Lung microvascular endothelial cell (primary cell): Measurements from ENCODE around the gene FAM149B1. TPM values are rescaled to one million over a fixed set of nuclear protein-coding genes. Genes with fewer than 3 reads are reported as not detected.
"Not testable (repeated sequence)": the region's sequence is repeated elsewhere in the genome, so short reads cannot be mapped to it uniquely, and the experiment has no call there.

Experiments
- DNase-seq, 2 donors: peaks; one replicate each; pipeline versions ENCODE4 v3.0.0 to v3.0.0-alpha.2; 2010; ENCODE audit warnings: low read depth in 2 of 2
- total RNA-seq: library from RNA; depleted of rRNA; stranded (reverse); fragments of >200 nt; gene quantifications from 2 replicates; pipeline ENCODE4 v1.2.1, GENCODE V29; 2014

The FAM149B1 gene
- total RNA-seq, 1 donor from 2014 or later, result 26.8 TPM

DNA sequence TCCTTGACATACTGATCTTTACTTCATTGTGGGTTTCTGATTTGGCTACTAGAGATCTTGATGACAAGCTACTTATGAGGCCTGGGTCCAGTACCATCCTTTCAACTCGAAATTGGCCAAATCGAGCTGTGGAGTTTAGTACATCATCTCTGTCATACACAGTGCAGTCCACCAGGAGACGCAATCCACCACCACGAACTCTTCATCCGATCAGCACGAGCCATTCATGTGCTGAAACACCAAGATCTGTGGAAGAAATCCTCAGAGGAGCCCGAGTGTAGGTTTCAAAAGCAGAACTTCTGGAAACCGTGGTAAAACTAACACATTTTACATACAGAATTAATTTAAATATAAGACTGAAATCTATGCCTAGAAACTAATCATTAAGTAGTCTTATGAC, 65.0 kb downstream of the FAM149B1 start:
- DNase-seq, result peak; percentile 8 to 9

DNA sequence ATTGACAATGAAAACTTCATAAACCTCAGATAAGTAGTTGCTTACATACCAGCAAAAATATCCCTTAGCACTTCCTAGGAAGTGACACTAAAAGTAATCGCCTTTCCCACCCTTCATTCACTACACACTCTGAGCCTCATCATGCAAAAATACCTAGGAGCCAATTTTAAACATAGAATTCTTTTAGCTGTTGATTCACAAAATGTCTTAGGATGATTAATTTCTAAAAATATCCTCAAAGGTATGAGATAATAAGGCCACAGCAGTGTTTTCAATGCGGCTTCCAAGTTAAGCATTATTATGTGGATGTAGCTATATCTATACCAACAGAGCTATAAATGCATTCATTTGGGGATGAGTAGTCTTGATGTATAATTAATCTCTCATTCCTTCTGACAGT, 66.0 kb downstream of the FAM149B1 start:
- DNase-seq, result no peak

DNA sequence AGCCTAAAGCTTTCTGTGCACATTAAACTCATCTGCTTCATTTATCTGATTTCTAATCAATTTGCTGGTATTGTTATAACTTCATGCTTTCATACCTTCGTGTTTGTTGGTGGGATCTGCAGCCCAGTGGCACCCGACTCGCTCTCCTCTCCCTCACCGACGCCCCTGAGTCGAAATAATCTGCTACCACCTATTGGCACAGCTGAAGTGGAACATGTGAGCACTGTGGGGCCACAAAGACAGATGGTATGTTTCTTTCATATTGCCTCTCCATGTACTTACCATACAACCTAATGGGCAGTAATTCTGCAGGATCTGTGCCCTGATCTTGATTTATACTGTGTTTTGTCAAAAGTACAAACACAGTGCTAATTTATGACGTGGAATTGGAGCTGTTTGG, 66.8 kb downstream of the FAM149B1 start:
- no peak for DNase-seq

DNA sequence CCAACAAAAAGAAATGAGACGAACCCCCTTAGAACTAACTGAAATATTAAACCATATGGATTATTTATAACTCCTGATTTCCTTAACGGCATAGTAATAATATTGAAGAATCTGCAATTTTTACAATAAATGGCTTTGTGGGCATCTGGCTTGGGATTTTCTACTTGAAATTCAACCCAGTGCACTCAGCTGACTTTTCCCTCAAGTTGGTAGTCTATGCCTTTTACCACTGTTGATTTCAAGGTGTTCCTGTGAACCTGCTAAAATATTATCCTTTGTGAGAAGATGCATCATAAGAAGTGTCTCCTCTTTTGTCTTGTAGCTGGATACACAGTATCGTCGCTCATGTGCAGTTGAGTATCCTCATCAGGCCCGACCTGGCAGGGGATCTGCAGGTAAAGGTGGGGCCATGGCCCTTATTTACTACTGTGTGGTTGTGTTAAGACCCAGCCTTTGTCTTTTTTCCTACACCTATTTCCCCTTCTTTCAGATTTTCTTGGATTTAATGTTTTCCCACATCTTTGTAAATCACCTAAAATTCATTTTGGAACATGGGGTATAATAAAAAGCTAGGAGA, 71.2 kb downstream of the FAM149B1 start:
- DNase-seq, result no peak

DNA sequence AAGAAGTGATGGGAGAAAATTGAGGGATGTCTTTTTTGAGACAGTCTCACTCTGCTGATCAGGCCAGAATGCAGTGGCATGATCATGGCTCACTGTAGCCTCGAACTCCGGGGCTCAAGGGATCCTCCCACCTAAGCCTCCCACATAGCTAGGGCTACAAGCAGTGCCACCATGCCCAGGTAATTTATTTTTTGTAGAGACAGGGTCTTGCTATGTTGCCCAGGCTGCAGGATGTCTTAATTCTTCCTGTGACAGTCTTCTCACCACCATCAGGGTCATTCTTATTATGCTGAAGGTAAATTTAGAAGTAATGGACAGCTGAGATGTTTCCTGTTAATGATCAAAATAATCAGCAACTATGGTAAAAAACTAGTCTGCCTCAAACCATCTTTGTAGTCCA, 72.0 kb downstream of the FAM149B1 start:
- DNase-seq, result no peak

DNA sequence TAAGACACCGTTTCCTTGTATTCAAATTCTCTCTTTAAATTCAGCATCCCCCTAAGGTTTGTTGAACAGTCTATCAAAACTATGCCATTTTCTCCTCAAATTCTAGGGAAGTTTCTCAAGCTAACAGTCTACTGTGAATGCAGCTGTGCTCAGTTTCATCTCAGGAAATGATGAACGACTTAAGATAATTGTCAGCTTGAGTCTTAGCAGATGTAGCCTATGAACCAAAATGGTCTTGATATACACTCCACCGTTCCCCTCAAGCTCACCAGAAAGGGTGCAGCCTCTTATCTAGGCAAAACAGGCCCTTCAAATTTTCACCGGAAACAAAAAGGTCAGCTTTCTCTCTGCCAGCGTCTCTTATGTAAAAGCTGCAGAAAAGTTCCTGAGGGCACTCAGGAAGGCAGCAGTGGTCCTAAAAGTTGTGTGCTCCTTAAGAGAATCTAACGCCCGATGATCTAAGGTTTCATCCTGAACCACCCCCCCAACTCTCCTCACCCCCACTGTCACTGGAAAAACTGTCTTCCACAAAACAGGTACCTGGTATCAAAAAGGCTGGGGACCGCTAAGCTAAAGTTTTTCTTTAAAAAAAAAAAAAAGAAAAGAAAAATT, 77.1 kb downstream of the FAM149B1 start:
- DNase-seq, result peak in 1 of 2 donors; percentile 26

DNA sequence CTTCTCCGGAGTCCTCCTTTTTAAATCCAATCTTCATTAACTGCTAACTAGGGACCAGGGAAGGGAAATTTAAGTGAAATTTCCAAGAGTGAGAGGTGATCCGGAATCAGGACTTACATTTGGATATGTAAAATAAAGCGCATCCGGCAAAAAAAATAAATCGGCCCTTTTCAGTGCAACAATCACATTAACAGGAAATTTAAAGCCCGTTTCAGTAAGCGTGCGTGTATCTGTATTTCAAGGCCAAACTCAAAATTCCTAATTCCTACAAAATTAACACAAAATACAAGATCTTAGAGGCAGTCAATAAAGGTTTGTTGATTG, 78.4 kb downstream of the FAM149B1 start:
- DNase-seq, result peak in 1 of 2 donors; percentile 11

DNA sequence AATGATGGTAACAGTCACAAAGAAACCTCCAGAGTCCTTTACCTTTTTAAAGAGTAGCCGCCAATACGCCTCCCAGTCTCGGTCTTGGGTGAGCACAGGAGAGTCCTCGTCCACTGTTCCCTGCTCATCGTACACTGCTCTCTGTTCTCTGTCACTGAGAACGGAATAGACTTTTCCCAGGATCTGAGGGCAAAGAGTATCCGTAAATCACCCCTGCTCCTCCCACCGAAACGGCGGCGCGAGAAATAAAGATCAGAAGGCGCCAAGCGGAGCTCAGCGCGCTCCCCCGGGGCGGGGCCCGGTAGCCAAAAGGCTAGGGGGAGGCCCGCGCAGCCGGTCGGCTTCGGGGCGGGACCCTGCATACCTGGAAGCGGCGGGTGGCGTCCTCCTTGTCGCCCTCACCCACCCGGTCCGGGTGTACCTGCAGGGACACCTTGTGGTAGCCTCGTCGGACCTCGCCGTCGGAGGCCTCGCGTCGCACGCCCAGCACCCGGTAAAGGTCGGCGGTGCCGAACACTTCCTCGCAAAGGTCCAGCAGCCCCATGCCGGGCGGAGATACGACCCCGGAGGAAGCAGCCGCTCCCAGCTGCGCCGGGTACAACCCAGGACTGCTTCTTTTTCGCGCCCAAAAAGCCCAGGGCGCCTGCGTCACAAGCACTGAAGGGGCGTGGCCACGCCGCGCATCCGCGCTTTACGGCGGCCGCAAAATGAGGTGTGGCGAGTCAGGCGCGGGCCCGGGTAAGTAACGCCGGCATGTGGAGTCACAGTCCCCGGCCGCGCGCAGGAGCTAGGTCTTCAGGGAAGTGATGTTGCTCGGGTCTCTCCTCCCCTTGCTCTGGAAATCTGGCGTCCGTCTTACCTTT, 79.0 kb downstream of the FAM149B1 start, which contains the start of gene DNAJC9:
Gene DNAJC9 (minus strand): TSS at position 610 of the 863 bp plus-strand sequence. CDS start 66 bp downstream, at position 544.
- peak; percentile 95 for DNase-seq

DNA sequence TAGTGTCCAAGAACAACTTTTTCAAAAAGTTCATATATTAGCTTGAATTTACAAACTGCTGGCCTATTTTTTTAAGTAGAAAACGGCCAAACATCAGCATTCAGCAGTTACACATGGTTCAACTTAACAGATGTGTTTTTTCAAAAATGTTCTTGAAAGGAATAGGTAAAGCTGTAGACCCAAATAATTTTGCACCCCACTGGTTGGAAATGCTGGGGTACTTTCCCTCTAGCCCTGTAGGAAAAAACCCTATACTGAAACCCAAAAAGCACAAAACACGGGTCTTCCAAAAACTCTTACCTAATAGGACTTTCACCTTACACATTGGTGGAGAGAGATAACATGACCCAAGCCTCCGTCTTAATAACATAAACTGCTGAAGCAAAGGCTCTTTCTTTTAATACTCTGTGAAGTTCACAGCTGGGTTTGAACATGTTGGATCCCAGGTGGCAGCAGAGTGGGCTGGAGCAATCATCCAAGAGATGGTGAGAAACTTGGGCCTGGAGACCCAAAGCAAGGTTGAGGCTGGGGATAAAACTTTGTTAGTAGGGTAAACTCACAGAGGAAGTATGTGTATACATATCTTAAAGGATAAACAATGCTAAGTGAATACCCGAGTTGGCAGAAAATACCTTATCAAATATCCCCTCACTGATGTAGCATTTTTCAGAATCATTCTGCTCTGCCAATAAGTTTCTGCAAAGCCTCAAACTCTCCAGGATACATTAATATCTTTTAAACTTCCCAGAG, 79.8 kb downstream of the FAM149B1 start:
- no peak for DNase-seq

DNA sequence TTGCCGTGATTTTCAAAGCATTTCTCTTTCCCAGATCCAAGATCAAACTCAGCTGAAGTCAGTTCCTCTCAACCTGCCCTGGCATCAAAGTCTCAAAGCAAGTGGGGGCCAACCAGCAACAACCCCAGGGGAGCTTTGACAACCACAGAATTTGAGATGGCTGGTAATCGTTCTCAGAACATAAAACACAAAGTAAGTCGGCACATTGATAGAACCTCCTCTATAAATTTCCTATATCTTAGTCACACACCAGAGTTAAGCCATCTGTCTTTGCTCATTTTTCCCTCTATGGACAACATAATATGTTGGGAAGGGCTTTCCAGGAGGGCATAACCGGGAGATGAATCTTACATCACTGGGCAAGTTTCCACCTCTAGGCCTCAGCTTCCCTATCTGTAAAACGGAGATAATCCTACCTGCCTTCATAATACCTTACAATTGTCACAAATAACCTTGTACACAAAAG, 80.4 kb downstream of the FAM149B1 start:
- DNase-seq, result no peak

DNA sequence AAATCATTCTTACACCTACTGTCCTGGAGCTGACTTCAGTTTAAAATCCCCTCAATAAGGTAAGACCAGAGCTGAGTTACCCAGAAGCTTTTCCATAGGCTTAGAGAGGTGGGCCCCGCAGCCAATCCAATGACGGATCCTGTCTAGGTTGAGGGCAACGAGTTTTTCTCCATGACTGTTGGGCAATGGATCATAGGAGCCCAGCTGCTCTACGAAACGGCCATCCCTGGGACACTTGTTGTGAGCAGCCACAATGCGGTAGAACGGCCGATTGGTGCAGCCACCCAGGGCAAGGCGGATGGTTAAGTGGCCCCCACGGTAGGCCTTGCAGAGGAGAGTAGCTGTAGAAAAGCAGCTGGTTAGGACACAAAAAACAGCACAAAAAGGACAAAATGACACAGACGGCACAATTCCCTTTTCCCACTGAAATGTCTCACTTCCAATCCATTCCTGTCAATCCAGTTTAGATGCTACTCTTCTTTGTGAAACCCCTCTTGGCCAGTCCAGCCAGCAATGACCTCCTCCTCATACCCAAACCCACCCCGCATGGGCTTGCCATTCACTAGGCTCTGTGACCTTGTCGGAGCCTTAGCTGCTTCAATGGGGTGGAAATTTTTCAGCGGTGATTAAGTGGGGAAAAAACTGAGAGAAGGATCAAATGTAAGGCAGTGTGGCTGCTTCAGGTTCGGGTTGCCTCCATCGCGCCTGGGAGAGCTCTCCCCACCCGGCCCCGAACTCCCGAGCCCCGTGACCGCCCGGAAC, 83.9 kb downstream of the FAM149B1 start:
- peak; percentile 14 to 29 for DNase-seq

DNA sequence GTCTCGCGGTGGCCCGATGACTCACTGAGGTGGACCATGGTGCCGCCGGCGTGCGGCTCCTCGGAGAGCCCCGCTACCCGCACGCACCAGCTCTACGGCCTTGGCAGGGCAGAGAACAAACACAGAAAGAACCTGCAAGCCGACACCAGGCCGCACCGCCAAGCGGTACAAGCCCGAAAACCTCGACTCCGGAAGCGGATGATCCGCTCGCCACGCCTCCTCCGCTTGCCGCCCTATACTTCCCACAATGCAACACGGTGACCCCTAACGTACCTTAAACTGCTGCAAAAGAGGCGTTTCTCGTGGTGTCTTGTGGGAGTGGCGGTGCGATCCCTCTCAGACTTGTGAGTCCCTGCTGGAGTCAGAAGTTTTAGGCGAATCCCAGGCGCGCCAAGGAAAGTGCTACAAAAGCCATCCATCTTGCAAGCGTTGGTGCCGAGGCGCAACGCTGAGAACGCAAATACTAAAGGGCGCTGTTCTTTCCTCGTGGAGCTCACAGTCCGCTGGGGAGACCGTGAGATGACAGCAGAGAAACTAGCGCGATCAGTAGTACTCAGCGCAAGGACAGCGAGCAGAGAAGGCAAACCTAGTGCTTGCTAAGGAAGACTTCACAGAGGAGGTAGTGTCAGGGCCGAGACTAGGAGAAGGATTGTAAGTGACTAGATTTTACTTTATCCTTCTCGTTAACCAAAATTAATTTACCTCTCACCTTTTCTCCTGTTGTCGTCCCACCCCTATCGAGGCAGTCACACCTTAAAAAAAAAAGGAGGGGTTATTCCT, 84.7 kb downstream of the FAM149B1 start, which contains the start of gene MRPS16:
Gene MRPS16 (minus strand): TSS at position 200 of the 780 bp plus-strand sequence. CDS start 162 bp downstream, at position 38.
- peak; percentile 92 to 98 for DNase-seq

DNA sequence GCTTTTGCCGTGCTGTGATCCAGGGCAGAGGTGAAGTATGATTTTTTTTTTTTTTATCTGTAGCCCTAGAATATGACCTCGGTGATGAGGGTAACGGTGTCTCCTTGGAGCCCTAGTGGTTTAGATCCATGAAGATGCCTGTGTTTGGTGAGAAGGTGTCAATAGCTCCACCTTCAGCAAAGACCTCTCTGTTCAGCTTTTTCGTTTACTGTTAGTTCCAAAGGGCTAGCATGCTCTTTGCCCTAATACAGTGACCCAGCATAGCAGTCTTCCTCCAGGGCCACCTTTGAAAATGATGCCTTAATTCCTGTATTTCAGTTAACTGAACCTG, 85.3 kb downstream of the FAM149B1 start:
- no peak for DNase-seq

DNA sequence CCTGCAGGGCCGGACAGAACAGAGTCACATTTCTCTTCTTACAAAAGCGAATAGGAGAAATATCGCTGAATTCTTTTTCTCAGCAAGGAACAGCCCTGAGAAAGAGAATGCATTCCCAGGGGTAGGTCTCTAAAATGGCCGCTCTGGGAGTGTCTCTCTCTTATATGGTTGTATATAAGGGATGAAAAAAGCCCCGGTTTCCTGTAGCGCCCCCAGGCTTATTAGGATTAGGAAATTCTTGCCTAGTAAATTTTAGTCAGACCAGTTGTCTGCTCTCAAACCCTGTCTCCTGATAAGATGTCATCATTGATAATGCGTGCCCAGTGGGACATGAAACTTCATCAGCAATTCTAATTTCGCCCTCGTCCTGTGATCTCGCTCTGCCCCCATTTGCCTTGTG, 90.7 kb downstream of the FAM149B1 start:
- DNase-seq, result not testable (repeated sequence)

DNA sequence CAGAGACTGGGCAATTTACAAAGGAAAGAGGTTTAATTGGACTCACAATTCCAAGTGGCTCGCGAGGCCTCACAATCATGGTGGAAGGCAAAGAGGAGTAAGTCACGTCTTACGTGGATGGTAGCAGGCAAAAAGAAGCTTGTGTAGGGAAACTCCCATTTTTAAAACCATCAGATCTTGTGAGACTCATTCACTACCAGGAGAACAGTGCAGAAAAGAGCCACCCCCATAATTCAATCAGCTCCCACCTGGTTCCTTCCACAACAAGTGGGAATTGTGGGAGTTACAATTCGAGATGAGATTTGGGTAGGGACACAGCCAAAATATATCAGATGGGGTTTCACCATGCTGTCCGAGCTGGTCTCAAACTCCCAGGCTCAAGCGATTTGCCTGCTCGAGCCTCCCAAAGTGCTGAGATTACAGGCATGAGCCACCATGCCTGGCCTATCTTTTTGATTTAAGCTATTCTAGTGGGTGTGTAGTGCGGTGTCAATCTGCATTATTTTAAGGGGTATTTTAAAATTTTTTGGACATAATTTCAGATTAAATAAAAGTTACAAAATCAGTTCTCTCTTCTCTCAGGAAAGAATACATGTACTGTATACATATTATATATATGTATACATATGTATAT, 93.6 kb downstream of the FAM149B1 start:
- DNase-seq, result no peak

DNA sequence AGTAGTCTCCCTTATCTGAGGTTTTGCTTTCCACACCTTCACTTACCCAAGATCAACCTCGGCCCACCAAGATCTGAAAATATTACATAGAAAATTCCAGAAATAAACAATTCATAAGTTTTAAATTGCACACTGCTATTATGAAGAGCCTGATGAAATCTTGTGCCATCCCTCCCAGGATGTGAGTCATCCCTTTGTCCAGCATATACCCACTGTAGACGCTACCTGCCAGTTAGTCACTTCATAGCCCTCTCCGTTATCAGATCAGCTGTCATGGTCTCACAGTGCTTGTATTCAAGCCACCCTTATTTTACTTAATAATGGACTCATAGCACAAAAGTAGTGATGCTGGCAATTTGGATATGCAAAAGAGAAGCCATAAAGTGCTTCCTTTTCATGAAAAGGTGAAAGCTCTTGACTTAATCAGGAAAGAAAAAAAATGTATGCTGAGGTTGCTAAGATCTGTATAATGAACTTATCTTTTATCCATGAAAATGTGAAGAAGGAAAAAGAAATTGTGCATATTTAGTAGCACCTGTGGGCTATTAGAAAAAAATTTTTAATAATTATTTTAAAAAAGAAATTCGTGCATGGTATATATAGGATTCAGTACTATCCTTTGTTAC, 94.3 kb downstream of the FAM149B1 start:
- peak in 1 of 2 donors; percentile 77 for DNase-seq

DNA sequence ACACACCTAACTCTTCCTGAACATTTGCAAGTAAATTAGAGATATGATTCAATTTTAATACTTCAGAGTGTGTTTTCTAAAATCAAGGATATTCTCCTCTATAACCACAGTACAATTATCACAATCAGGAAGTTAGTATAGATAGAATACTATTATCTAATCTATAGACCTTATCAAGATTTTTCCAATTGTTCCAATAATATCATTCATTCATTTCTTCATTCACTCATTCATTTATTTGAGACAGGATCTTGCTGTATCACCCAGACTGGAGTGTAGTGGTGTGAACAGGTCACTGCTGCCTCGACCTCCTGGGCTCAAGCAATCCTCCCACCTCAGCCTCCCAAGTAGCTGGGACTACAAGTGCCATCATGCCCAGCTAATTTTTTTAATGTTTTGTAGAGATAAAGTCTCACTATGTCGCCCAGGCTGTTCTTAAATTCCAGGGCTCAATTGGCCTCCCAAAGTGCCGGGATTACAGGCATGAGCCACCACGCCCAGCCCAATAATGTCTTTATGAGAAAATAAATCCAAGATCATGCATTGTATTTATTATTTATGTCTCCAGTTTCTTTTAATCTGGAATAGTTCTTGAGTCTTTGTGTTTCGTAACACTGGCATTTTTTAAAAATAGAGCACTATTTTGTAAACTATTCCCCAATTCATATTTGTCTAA, 95.1 kb downstream of the FAM149B1 start:
- no peak for DNase-seq

DNA sequence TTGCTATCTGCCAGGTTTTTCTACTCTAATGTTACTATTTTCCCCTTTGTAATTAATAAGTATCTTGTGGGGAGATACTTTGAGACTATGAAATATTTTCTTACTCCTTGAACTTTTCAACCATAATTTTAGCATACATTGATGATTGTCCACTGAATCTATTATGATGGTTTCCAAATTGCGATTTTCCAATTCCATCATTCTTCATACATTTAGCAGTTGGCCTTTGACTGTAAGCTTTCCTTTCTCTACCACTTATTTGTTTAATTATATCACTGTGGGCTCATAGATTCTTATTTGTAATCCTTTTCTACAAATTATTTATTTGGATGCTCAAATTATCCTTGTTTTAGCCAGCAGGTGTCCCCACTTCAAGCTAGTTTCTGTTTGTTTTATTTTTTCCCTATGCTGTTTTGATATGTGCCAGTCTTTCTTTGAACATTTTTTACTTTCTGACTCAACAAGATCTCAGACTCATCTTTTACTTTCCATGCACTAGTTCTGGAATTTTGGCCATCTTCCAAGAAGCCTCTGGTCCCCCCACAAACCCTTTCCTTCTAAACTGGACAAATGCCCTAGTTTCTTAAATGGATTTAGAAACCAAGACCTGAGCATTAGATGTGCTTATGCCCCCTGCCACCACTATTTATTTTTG, 95.9 kb downstream of the FAM149B1 start:
- DNase-seq, result peak; percentile 42 to 44
